ENCODE data around the gene RAPH1.
"Not testable (repeated sequence)": the region's sequence is repeated elsewhere in the genome, so short reads cannot be mapped to it uniquely, and the experiment has no call there.

The RAPH1 gene

GRCh38 chr2:203431391-203432185 is 103.5 kb downstream of the RAPH1 start:
- DNase-seq (ENCODE audit: low read depth in 2 of 2), result no peak

DNA sequence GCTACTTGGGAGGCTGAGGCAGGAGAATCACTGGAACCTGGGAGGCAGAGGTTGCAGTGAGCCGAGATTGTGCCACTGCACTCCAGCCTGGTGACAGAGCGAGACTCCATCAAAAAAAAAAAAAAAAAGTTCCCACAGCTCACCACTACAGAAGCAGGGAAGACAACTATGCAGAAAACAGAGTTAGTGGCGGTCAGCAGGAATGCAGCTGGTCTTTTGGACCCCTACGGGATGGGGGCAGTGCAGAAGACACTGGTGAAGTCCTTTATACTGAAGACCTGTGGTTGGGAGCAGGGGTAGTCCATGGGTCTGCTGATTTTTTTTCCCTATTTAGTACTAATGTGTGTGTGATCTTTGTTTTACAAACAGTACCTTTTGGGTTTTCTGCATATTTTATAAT is 105.5 kb downstream of the RAPH1 start:
- not testable (repeated sequence) for DNase-seq (ENCODE audit: low read depth in 2 of 2)

GRCh38 chr2:203427061-203427460 is 108.0 kb downstream of the RAPH1 start:
- no peak for DNase-seq (ENCODE audit: low read depth in 2 of 2)

DNA sequence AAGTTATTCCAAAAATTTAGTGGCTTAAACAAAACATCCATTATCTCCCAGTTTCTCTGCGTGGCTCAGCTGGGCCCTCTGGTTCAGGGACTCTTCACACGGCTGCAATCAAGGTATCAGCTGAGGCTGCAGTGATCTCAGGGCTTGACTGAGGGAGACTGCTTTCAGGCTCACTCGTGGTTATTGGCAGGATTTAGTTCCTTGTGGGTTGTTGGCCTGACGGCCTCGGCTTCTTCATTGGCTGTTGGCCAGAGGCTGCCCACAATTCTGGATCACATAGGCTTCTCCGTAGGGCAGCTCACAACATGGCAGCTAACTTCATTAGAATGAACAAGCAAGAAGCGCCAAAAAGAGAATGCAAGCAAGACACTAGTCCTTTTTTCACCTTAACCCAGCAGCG is 116.8 kb downstream of the RAPH1 start:
- DNase-seq (ENCODE audit: low read depth in 2 of 2), result no peak

DNA sequence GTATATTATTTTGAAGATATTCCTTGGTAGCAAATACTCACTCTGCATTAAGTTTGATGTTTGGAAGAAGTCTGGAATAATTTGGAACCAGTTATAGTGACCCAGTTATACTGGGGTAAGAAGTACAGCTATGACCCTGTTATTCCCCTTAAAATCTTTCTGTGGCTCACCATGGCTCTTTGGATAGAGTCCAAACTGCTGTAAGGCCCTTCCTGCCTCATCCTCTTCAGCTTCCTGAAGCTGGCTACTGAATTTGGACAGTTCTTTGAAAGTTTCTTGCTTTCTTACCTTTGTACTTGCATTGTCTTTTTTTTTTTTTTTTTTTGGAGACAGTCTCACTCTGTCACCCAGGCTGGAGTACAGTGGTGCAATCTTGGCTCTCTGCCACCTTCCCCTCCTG is 121.3 kb downstream of the RAPH1 start:
- no peak for DNase-seq (ENCODE audit: low read depth in 2 of 2)

GRCh38 chr2:203412546-203413331 is 122.4 kb downstream of the RAPH1 start:
- no peak for DNase-seq (ENCODE audit: low read depth in 2 of 2)

DNA sequence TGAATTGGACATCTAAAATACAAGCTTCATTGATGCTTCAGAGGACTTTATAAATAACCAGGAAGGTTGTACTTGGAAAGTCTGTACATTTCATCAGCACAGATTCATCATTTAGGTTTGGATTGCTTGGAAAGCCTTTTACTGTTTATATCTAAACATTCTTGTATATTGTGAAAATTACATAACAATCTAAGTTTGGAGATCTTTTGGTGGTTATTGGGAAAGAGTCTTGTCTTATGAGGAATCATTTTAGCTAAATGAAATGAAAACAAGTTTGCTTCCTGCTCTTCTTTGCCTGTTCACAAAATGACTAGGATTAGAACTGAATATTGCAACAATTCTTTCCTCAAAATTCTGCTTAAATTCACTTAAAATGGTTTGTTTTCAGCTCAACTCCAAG is 127.6 kb downstream of the RAPH1 start:
- no peak for DNase-seq (ENCODE audit: low read depth in 2 of 2)

GRCh38 chr2:203404996-203405395 is 130.1 kb downstream of the RAPH1 start:
- no peak for DNase-seq (ENCODE audit: low read depth in 2 of 2)

- DNase-seq (ENCODE audit: low read depth in 2 of 2), result no peak
These were observed 134.1 kb downstream of the RAPH1 start for GRCh38 chr2:203400805-203401585.

GRCh38 chr2:203399031-203399430 is 136.1 kb downstream of the RAPH1 start:
- DNase-seq (ENCODE audit: low read depth in 2 of 2), result no peak

DNA sequence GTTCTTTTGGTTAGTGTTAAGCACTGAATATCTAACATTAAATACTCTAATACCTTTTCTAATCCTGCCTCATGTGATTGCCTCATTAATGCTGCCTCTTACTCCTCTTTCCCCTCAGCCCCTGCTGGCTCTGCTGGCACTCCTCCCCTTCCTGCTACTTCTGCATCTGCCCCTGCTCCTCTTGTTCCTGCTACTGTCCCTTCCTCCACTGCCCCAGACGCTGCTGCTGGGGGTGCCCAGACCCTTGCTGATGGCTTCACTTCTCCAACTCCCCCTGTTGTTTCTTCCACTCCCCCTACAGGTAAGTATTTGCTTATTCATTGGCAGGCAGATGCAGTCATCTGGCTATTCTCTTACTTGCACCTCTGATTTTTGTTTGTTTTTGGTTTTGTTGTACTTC is 138.4 kb downstream of the RAPH1 start:
- no peak for DNase-seq (ENCODE audit: low read depth in 2 of 2)

DNA sequence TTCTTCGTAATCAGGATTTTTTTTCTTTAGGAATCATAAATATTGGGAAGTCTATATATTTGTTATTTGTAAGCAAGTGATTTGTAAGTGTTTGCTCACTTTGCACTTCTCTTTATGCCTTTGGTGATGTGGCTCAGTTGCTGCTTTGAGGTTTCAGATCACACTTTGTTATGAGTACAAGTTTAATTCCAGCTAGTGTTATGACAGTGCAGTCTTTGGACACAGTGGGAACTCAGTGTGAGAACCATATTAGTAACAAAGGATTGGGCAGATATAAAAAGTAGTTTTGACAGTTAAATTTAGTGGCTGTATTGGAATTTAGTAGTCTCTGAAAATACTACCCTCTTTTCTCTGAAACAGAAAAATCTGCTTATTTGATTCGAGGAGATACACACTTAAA is 139.2 kb downstream of the RAPH1 start:
- DNase-seq (ENCODE audit: low read depth in 2 of 2), result no peak

- no peak for DNase-seq (ENCODE audit: low read depth in 2 of 2)
These were observed 140.4 kb downstream of the RAPH1 start for GRCh38 chr2:203394519-203395227.

DNA sequence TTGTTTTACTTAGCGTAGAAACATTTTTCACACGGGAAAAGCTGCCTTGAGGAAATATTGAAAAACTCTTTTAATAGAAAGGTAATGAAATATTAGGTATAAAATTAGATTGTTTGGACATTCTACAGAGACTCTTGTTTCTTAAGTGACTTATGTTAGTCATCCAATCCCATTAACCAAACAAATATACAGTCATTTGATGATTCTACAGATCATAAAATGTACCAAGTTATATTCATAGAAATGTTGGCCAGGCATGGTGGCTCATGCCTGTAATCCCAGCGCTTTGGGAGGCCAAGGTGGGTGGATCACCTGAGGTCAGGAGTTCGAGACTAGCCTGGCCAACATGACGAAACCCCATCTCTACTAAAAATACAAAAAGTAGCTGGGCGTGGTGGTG is 146.9 kb downstream of the RAPH1 start:
- not testable (repeated sequence) for DNase-seq (ENCODE audit: low read depth in 2 of 2)

- DNase-seq (ENCODE audit: low read depth in 2 of 2), result no peak
These were observed 152.1 kb downstream of the RAPH1 start for GRCh38 chr2:203383038-203383437.

DNA sequence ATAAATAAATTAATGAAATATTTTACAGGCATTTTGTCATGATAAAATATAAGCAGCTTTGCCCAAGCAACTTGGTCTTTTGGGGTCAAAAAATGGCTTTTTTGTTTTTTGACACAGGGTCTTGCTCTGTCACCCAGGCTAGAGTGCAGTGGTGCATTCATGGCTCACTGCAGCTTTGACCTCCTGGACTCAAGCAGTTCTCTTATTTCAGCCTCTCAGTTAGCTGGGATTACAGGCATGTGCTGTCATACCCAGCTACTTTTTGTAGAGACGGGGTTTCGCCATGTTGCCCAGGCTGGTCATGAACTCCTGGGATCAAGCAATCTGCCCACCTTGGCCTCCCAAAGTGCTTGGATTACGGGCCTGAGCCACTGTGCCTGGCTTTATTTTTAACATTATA is 155.9 kb downstream of the RAPH1 start:
- DNase-seq (ENCODE audit: low read depth in 2 of 2), result no peak

DNA sequence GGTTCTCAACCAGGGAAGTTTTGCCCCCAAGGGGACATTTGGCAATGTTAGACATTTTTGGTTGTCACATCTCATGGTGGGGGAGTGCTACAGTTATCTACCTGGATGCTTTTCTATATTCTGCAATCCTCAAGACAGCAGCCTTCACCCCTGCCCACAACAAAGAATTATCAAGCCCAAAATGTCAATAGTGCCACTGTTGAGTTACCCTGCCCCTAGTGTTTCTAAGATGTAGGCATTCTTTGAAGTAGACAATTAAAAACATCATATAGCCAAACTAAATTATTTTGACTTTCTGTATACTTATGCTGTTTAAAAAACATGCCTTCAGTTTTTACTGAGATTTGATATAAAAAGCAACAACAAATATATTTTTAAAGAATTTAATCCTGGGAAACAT is 158.9 kb downstream of the RAPH1 start:
- DNase-seq (ENCODE audit: low read depth in 2 of 2), result no peak

DNA sequence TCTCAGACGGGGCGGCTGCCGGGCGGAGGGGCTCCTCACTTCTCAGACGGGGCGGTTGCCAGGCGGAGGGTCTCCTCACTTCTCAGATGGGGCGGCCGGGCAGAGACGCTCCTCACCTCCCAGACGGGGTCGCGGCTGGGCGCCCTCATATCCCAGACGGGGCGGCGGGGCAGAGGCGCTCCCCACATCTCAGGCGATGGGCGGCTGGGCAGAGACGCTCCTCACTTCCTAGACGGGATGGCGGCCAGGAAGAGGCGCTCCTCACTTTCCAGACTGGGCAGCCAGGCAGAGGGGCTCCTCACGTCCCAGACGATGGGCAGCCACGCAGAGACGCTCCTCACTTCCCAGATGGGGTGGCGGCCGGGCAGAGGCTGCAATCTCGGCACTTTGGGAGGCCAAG is 162.4 kb downstream of the RAPH1 start:
- DNase-seq (ENCODE audit: low read depth in 2 of 2), result not testable (repeated sequence)

GRCh38 chr2:203366639-203367466 is 168.2 kb downstream of the RAPH1 start:
- DNase-seq (ENCODE audit: low read depth in 2 of 2), result no peak

DNA sequence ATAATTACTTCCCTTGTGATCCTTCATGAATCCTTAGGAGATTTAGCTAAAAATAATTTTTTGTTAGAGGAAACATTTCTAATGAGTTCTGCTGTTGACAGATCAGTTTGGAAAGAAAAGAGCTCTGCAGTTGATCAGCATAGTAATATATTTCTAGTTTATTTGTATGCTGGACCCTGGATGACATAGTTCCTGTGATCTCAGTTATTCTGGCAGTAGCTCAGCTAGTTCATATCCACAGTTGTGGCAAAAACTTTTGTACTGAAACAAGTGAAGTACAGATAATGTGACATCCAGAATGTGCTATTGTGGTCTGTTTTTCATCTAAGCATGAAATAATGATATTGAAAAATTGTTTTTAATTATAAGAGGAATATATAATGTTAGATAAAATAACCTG is 173.2 kb downstream of the RAPH1 start:
- no peak for DNase-seq (ENCODE audit: low read depth in 2 of 2)

DNA sequence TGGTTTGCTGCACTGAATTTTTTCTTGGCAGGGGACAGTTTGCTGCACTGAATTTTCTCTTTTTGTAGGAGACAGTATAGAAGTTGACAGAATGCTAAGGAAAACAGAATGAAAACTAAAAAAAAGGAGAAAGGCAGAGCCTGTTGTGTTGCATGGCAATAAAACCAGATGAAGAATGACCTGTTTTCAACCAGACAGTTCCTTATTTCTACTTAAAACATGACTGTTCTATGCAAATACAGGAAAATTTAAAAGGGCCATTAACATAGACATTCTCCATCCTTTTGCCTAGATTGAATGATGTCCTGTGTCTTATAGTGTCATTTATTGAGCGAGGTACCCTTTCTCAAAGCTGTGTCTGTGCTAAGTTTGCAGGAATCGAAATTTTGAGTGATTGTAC is 173.6 kb downstream of the RAPH1 start:
- DNase-seq (ENCODE audit: low read depth in 2 of 2), result no peak
